ENCODE measurements around the gene LOXL3. TPM values are rescaled to one million over a fixed set of nuclear protein-coding genes. Genes with fewer than 3 reads are reported as not detected.

LOXL3 gene
- polyA plus RNA-seq (ENCODE audit: insufficient read length in 10 of 10): 1 to 10 TPM; 6.4 to 9.8 (median 7.6) TPM
- long read RNA-seq, donor 1, partial matches to known transcripts: 0 of 3 reads
- long read RNA-seq, donor 1, other reads (novel, unspliced or antisense): 0 of 3 reads
- long read RNA-seq, donor 2: 0 reads
- long read RNA-seq, donor 3: 0 reads
- long read RNA-seq, donor 4, partial matches to known transcripts: 0 of 1 reads
- long read RNA-seq, donor 4, other reads (novel, unspliced or antisense): 0 of 1 reads
- long read RNA-seq, donor 5, partial matches to known transcripts: 0 of 1 reads
- long read RNA-seq, donor 5, other reads (novel, unspliced or antisense): 0 of 1 reads
- long read RNA-seq, donor 6, partial matches to known transcripts: 0 of 4 reads
- long read RNA-seq, donor 6, other reads (novel, unspliced or antisense): 0 of 4 reads
- long read RNA-seq, donor 7, partial matches to known transcripts: 0 of 1 reads
- long read RNA-seq, donor 7, other reads (novel, unspliced or antisense): 0 of 1 reads
- long read RNA-seq, donor 8, partial matches to known transcripts: 35 of 36 reads
- long read RNA-seq, donor 8, other reads (novel, unspliced or antisense): 0 of 36 reads
- long read RNA-seq, donor 9: 0 reads

GRCh38 chr2:74553892-74554819 lies at the start of gene LOXL3, which contains the start of gene DOK1:
Gene LOXL3, minus strand, starts transcription at chr2:74553942. Its CDS starts 1,308 bp downstream, at chr2:74552634.
Gene DOK1, plus strand, starts transcription at chr2:74554720. Its CDS starts 35 bp downstream, at chr2:74554755.
- peak; percentile 86 to 95 (median 89) for DNase-seq

GRCh38 chr2:74602586-74603281 lies 49.0 kb upstream of the LOXL3 start:
- DNase-seq: no peak

- DNase-seq: no peak
Observed at GRCh38 chr2:74599676-74600075, 45.9 kb upstream of the LOXL3 start.

GRCh38 chr2:74597410-74597809 lies 43.7 kb upstream of the LOXL3 start:
- peak in 1 of 3 donors; percentile 52 for DNase-seq

- DNase-seq: no peak
Observed at GRCh38 chr2:74596584-74596983, 42.8 kb upstream of the LOXL3 start.

- no peak for DNase-seq
Observed at GRCh38 chr2:74593826-74594772, 40.4 kb upstream of the LOXL3 start.

GRCh38 chr2:74588664-74589063 lies 34.9 kb upstream of the LOXL3 start:
- no peak for DNase-seq

- peak; percentile 67 to 85 (median 80) for DNase-seq
Observed at GRCh38 chr2:74587664-74588277, 34.0 kb upstream of the LOXL3 start.

GRCh38 chr2:74585406-74586185 lies 31.9 kb upstream of the LOXL3 start:
- peak in 1 of 3 donors; percentile 42 for DNase-seq

GRCh38 chr2:74584088-74584645 lies 30.4 kb upstream of the LOXL3 start:
- DNase-seq: no peak

- DNase-seq: no peak
Observed at GRCh38 chr2:74583504-74583903, 29.8 kb upstream of the LOXL3 start.

- no peak for DNase-seq
Observed at GRCh38 chr2:74582184-74582583, 28.4 kb upstream of the LOXL3 start.

GRCh38 chr2:74581463-74581862 lies 27.7 kb upstream of the LOXL3 start:
- DNase-seq: no peak

- no peak for DNase-seq
Observed at GRCh38 chr2:74578408-74578807, 24.7 kb upstream of the LOXL3 start.

- DNase-seq: peak in 1 of 3 donors; percentile 60
Observed at GRCh38 chr2:74577448-74577847, 23.7 kb upstream of the LOXL3 start.

- DNase-seq: peak; percentile 60 to 79 (median 65)
Observed at GRCh38 chr2:74576863-74577229, 23.1 kb upstream of the LOXL3 start.

GRCh38 chr2:74576211-74576862 lies 22.6 kb upstream of the LOXL3 start:
- DNase-seq: no peak

- no peak for DNase-seq
Observed at GRCh38 chr2:74575320-74575719, 21.6 kb upstream of the LOXL3 start.
